HepG2 (cell line): ENCODE data around the gene PRR22. TPM values are rescaled to one million over a fixed set of nuclear protein-coding genes. Genes with fewer than 3 reads are reported as not detected.

ENCODE experiments used
- BORCS8-MEF2B ChIP-seq: sonication (generic); formaldehyde crosslinking; IDR thresholded peaks from 2 replicates; pipeline ENCODE4 v1.8.0; 2022; ENCODE audit warnings: mild to moderate bottlenecking, missing genetic modification reagents
- FOXO1 ChIP-seq: sonication (generic); formaldehyde crosslinking; IDR thresholded peaks from 2 replicates; pipeline ENCODE4 v1.4.0; 2020; ENCODE audit warnings: missing genetic modification reagents
- HNRNPH1 ChIP-seq: fragments of 200-400 bp; formaldehyde crosslinking; optimal IDR thresholded peaks from 2 replicates; pipeline ENCODE3; 2017; ENCODE audit warnings: mild to moderate bottlenecking, low read depth, low read length
- KLF15 ChIP-seq: sonication (generic); formaldehyde crosslinking; IDR thresholded peaks from 2 replicates; pipeline ENCODE4 v1.8.1; 2023; ENCODE audit warnings: borderline replicate concordance, mild to moderate bottlenecking, inconsistent platforms, missing genetic modification reagents, mixed read lengths
- MYNN ChIP-seq: sonication (generic); formaldehyde crosslinking; IDR thresholded peaks from 2 replicates; pipeline ENCODE4 v1.4.0; 2020; ENCODE audit warnings: mild to moderate bottlenecking, low read depth, missing genetic modification reagents
- PLRG1 ChIP-seq: fragments of 450-650 bp; conservative IDR thresholded peaks from 2 replicates; pipeline ENCODE4 v1.6.1; 2016
- SMAD3 ChIP-seq: sonication (generic); formaldehyde crosslinking; IDR thresholded peaks from 2 replicates; pipeline ENCODE4 v1.4.0; 2020; ENCODE audit warnings: missing genetic modification reagents
- SOX6 ChIP-seq, 2 experiments: fragments of 450-650 bp in 1 of 2; sonication (generic) in 1 of 2; formaldehyde crosslinking in 1 of 2; IDR thresholded peaks; 2 replicates each; pipeline versions ENCODE4 v1.4.0 to v1.6.1; 2017 to 2020; ENCODE audit warnings: antibody characterized with exemption in 1 of 2, mild to moderate bottlenecking in 1 of 2, missing genetic modification reagents in 1 of 2
- ZBTB21 ChIP-seq: sonication (generic); formaldehyde crosslinking; IDR thresholded peaks from 2 replicates; pipeline ENCODE4 v1.4.0; 2020; ENCODE audit warnings: missing genetic modification reagents
- ZNF383 ChIP-seq: sonication (generic); formaldehyde crosslinking; IDR thresholded peaks from 2 replicates; pipeline ENCODE4 v1.4.0; 2020; ENCODE audit warnings: missing genetic modification reagents, mild to moderate bottlenecking, borderline replicate concordance
- ZNF496 ChIP-seq: sonication (generic); formaldehyde crosslinking; IDR thresholded peaks from 2 replicates; pipeline ENCODE4 v1.8.1; 2023; ENCODE audit warnings: mild to moderate bottlenecking, moderate library complexity, missing genetic modification reagents; ENCODE audit not compliant: insufficient replicate concordance
- ZNF709 ChIP-seq: sonication (generic); formaldehyde crosslinking; IDR thresholded peaks from 2 replicates; pipeline ENCODE4 v1.5.0; 2020; ENCODE audit warnings: mild to moderate bottlenecking, missing genetic modification reagents
- ZNF83 ChIP-seq: sonication (generic); formaldehyde crosslinking; IDR thresholded peaks from 2 replicates; pipeline ENCODE4 v1.4.0; 2020; ENCODE audit warnings: missing genetic modification reagents, mild to moderate bottlenecking, borderline replicate concordance
- polyA plus RNA-seq, 8 experiments: library from polyadenylated mRNA; depleted of rRNA in 3 of 8; stranded (reverse) in 7 of 8; unstranded in 1 of 8; fragments of >200 nt; fragmentation: Illumina TruSeq in 4 of 8; extraction: Trizol in 4 of 8; gene quantifications; 2 replicates each; pipeline versions ENCODE4 v1.2.1 to v1.2.3, GENCODE V29; 2011 to 2016; ENCODE audit warnings: low read depth in 4 of 8, missing spikeins in 1 of 8, mixed read lengths in 1 of 8; ENCODE audit not compliant: insufficient read depth in 1 of 8
- total RNA-seq, 5 experiments: library from RNA; depleted of rRNA; stranded (reverse); fragments of >200 nt; fragmentation: Illumina TruSeq; extraction: Trizol; gene quantifications; 2 replicates each; pipeline ENCODE4 v1.2.3, GENCODE V29; 2016; ENCODE audit warnings: low read depth in 1 of 5
- TF ChIP-seq, protein P1 (sequence below): IDR thresholded peaks from 2 replicates; pipeline ENCODE4 v1.6.1; 2016; ENCODE audit warnings: low read depth, control low read depth
- TF ChIP-seq, protein P2 (sequence below): sonication (generic); formaldehyde crosslinking; IDR thresholded peaks from 2 replicates; pipeline ENCODE4 v1.4.0; 2020; ENCODE audit warnings: missing genetic modification reagents
- TF ChIP-seq, protein P3 (sequence below): sonication (generic); formaldehyde crosslinking; conservative IDR thresholded peaks from 2 replicates; pipeline ENCODE4 v1.8.0; 2022; ENCODE audit warnings: low read depth, missing genetic modification reagents
- TF ChIP-seq, protein P4 (sequence below): sonication (generic); formaldehyde crosslinking; IDR thresholded peaks from 2 replicates; pipeline ENCODE4 v1.5.0; 2020; ENCODE audit warnings: missing genetic modification reagents
- TF ChIP-seq, protein P5 (sequence below): sonication (generic); formaldehyde crosslinking; IDR thresholded peaks from 2 replicates; pipeline ENCODE4 v1.8.1; 2022; ENCODE audit warnings: low read depth, mild to moderate bottlenecking, missing genetic modification reagents

PRR22 gene
- total and polyA plus RNA-seq, 2 of the 13 experiments (the other 11 are each of a cell fraction or from before 2014, with no cell fraction given): 0.84 to 2.3 TPM

DNA sequence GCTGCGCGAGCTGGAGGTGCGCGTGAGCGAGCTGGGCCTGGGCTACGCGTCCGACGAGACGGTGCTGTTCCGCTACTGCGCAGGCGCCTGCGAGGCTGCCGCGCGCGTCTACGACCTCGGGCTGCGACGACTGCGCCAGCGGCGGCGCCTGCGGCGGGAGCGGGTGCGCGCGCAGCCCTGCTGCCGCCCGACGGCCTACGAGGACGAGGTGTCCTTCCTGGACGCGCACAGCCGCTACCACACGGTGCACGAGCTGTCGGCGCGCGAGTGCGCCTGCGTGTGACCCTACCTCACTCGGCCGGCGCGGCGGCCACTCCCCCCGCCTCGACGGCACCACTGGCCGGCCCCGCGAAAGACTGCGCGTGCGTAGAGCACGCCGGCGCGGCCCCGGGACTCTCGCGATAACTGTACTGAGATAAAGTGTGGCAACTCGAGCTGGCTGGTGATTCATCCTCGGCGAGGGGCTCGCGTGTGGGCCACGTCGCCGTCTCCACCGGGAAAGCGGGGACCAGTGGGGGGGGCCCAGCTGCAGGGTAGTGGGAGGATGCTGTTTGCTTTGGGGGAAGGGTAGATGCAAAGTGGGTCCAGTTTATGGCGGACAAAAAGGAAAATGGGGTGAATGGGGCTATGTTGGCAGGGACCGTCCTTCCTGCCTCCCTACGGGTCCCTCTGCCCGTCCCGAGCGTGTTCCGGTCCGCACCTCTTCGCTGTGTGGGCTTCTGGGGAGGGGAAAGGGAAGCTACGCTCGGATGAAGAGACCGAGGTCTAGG, 43.5 kb upstream of the PRR22 start (continued):
- TF ChIP-seq KLF15 (0 out of 2 replicates have a peak, but pooled peaks have one; percentile 19), ZBTB21 (CRISPR knock-in tag) (no peak), SOX6 (IDR thresholded peaks at IDR 0.05) (no peak), SOX6 (CRISPR knock-in tag; IDR thresholded peaks at IDR 0.05) (peak; percentile 77), MYNN (CRISPR knock-in tag) (peak; percentile 83; the same call in 1 of the 2 replicates), HNRNPH1 (peak; percentile 72), PLRG1 (no peak), ZNF83 (CRISPR knock-in tag) (no peak), ZNF496 (CRISPR knock-in tag) (no peak), ZNF709 (CRISPR knock-in tag) (peak; percentile 80), FOXO1 (peak; percentile 7; the same call in 1 of the 2 replicates), SMAD3 (CRISPR knock-in tag) (0 out of 2 replicates have a peak, but pooled peaks have one; percentile 27), BORCS8-MEF2B (CRISPR knock-in tag) (peak; percentile 62; the same call in 1 of the 2 replicates), ZNF383 (CRISPR knock-in tag) (no peak)
- TF ChIP-seq, protein P1, sequence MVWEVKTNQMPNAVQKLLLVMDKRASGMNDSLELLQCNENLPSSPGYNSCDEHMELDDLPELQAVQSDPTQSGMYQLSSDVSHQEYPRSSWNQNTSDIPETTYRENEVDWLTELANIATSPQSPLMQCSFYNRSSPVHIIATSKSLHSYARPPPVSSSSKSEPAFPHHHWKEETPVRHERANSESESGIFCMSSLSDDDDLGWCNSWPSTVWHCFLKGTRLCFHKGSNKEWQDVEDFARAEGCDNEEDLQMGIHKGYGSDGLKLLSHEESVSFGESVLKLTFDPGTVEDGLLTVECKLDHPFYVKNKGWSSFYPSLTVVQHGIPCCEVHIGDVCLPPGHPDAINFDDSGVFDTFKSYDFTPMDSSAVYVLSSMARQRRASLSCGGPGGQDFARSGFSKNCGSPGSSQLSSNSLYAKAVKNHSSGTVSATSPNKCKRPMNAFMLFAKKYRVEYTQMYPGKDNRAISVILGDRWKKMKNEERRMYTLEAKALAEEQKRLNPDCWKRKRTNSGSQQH (CRISPR knock-in tag): no peak
- TF ChIP-seq, protein P2, sequence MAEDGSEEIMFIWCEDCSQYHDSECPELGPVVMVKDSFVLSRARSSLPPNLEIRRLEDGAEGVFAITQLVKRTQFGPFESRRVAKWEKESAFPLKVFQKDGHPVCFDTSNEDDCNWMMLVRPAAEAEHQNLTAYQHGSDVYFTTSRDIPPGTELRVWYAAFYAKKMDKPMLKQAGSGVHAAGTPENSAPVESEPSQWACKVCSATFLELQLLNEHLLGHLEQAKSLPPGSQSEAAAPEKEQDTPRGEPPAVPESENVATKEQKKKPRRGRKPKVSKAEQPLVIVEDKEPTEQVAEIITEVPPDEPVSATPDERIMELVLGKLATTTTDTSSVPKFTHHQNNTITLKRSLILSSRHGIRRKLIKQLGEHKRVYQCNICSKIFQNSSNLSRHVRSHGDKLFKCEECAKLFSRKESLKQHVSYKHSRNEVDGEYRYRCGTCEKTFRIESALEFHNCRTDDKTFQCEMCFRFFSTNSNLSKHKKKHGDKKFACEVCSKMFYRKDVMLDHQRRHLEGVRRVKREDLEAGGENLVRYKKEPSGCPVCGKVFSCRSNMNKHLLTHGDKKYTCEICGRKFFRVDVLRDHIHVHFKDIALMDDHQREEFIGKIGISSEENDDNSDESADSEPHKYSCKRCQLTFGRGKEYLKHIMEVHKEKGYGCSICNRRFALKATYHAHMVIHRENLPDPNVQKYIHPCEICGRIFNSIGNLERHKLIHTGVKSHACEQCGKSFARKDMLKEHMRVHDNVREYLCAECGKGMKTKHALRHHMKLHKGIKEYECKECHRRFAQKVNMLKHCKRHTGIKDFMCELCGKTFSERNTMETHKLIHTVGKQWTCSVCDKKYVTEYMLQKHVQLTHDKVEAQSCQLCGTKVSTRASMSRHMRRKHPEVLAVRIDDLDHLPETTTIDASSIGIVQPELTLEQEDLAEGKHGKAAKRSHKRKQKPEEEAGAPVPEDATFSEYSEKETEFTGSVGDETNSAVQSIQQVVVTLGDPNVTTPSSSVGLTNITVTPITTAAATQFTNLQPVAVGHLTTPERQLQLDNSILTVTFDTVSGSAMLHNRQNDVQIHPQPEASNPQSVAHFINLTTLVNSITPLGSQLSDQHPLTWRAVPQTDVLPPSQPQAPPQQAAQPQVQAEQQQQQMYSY: no peak
- TF ChIP-seq, protein P3, sequence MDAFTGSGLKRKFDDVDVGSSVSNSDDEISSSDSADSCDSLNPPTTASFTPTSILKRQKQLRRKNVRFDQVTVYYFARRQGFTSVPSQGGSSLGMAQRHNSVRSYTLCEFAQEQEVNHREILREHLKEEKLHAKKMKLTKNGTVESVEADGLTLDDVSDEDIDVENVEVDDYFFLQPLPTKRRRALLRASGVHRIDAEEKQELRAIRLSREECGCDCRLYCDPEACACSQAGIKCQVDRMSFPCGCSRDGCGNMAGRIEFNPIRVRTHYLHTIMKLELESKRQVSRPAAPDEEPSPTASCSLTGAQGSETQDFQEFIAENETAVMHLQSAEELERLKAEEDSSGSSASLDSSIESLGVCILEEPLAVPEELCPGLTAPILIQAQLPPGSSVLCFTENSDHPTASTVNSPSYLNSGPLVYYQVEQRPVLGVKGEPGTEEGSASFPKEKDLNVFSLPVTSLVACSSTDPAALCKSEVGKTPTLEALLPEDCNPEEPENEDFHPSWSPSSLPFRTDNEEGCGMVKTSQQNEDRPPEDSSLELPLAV: no peak
- TF ChIP-seq, protein P4, sequence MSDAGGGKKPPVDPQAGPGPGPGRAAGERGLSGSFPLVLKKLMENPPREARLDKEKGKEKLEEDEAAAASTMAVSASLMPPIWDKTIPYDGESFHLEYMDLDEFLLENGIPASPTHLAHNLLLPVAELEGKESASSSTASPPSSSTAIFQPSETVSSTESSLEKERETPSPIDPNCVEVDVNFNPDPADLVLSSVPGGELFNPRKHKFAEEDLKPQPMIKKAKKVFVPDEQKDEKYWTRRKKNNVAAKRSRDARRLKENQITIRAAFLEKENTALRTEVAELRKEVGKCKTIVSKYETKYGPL: 0 out of 2 replicates have a peak, but pooled peaks have one; percentile 36
- TF ChIP-seq, protein P5, sequence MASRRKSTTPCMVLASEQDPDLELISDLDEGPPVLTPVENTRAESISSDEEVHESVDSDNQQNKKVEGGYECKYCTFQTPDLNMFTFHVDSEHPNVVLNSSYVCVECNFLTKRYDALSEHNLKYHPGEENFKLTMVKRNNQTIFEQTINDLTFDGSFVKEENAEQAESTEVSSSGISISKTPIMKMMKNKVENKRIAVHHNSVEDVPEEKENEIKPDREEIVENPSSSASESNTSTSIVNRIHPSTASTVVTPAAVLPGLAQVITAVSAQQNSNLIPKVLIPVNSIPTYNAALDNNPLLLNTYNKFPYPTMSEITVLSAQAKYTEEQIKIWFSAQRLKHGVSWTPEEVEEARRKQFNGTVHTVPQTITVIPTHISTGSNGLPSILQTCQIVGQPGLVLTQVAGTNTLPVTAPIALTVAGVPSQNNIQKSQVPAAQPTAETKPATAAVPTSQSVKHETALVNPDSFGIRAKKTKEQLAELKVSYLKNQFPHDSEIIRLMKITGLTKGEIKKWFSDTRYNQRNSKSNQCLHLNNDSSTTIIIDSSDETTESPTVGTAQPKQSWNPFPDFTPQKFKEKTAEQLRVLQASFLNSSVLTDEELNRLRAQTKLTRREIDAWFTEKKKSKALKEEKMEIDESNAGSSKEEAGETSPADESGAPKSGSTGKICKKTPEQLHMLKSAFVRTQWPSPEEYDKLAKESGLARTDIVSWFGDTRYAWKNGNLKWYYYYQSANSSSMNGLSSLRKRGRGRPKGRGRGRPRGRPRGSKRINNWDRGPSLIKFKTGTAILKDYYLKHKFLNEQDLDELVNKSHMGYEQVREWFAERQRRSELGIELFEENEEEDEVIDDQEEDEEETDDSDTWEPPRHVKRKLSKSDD (CRISPR knock-in tag): no peak
